Body of pancreas (tissue), 4 donors: ENCODE measurements around the gene KDM4B. TPM values are rescaled to one million over a fixed set of nuclear protein-coding genes. Genes with fewer than 3 reads are reported as not detected.

ENCODE experiments used
- ATAC-seq: fragments of 150-250 bp; one replicate; pipeline ENCODE4 v1.9.1; 2016
- DNase-seq, 4 donors: peaks; one replicate each; pipeline ENCODE4 v3.0.0-alpha.2; 2019
- H3K27ac ChIP-seq, 4 donors: fragments of 200-600 bp; sonication (generic); 1 replicate in 3 of 4; 2 replicates in 1 of 4; pipeline versions ENCODE4 v1.5.1 to v1.6.1; 2016 to 2019; ENCODE audit warnings: mild to moderate bottlenecking in 1 of 4, mixed read lengths in 1 of 4, moderate library complexity in 1 of 4
- H3K27me3 ChIP-seq, 2 donors: fragments of 200-600 bp; sonication (generic); one replicate each; pipeline ENCODE4 v1.6.0; 2016; ENCODE audit warnings: mild to moderate bottlenecking in 1 of 2
- H3K36me3 ChIP-seq, 2 donors: fragments of 200-600 bp; sonication (generic); replicated peaks in 1 of 2; 2 replicates each; pipeline ENCODE4 v1.5.1; 2016; ENCODE audit warnings: low read depth in 2 of 2; ENCODE audit not compliant: insufficient read depth in 1 of 2
- H3K4me1 ChIP-seq: fragments of 200-600 bp; sonication (generic); one replicate; pipeline ENCODE4 v1.6.0; 2016
- H3K4me3 ChIP-seq, 2 donors: fragments of 200-600 bp; sonication (generic); 1 replicate in 1 of 2; 2 replicates in 1 of 2; pipeline ENCODE4 v1.5.1; 2016 to 2019
- H3K9me3 ChIP-seq, 3 donors: fragments of 200-600 bp; sonication (generic); 1 replicate in 2 of 3; 2 replicates in 1 of 3; pipeline ENCODE4 v1.5.1; 2016
- POLR2A ChIP-seq, 3 donors: fragments of 450-650 bp; IDR thresholded peaks; one replicate each; pipeline ENCODE4 v1.6.1; 2016; ENCODE audit warnings: antibody characterized with exemption in 3 of 3, mild to moderate bottlenecking in 2 of 3
- WGBS, 2 donors: methylation state at CpG; one replicate each; pipeline ENCODE4 v1.1.5; 2017; 5-methylcytosine and 5-hydroxymethylcytosine counted together
- intact Hi-C: fragments of 100-400 bp; cut with DNase I; formaldehyde crosslinking; loops from one replicate; pipeline ENCODE4 v1.15.1; 2023
- total RNA-seq, 2 donors: library from RNA; depleted of rRNA; stranded (reverse); fragments of >200 nt; gene quantifications; one replicate each; pipeline ENCODE4 v1.1.0, GENCODE V29; 2016
- TF ChIP-seq, protein P1 (sequence below), 7 experiments: fragments of 450-650 bp in 4 of 7; fragments of 200-600 bp in 3 of 7; sonication (generic) in 3 of 7; IDR thresholded peaks; one replicate each; pipeline ENCODE4 v1.5.1; 2016 to 2019; ENCODE audit warnings: antibody characterized with exemption in 7 of 7

The KDM4B gene
- total RNA-seq, 2 donors from 2014 or later = 18.9 to 35.3 TPM

DNA sequence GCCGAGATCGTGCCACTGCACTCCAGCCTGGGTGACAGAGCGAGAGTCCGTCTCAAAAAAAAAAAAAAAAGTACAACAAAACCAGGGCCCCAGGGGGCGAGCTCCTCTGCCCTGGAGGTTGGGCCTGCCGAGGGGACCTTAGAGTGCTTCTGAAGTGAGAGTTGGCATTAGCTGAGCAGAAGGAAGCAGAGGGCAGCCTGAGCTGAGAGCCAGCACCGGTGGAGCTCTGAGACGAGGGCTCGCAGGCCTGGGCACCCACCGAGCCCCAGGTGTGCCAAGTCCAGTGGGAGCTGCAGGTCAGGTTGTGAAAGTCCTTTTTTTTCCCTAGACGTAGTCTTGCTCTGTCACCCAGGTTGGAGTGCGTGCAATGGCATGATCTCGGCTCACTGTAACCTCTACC, 46.0 kb downstream of the KDM4B start:
- H3K9me3 ChIP-seq = no peaks in the 10 kb centered on the region
- no peak overlapping the region for H3K27ac ChIP-seq
- DNase-seq (no peak), ATAC-seq (peak; percentile 34)
- peaks cover 5% of the 10 kb centered on the region for H3K4me1 ChIP-seq
- H3K36me3 ChIP-seq = no peaks in the 10 kb centered on the region
- H3K4me3 ChIP-seq = no peak overlapping the region
- TF ChIP-seq, protein P1, sequence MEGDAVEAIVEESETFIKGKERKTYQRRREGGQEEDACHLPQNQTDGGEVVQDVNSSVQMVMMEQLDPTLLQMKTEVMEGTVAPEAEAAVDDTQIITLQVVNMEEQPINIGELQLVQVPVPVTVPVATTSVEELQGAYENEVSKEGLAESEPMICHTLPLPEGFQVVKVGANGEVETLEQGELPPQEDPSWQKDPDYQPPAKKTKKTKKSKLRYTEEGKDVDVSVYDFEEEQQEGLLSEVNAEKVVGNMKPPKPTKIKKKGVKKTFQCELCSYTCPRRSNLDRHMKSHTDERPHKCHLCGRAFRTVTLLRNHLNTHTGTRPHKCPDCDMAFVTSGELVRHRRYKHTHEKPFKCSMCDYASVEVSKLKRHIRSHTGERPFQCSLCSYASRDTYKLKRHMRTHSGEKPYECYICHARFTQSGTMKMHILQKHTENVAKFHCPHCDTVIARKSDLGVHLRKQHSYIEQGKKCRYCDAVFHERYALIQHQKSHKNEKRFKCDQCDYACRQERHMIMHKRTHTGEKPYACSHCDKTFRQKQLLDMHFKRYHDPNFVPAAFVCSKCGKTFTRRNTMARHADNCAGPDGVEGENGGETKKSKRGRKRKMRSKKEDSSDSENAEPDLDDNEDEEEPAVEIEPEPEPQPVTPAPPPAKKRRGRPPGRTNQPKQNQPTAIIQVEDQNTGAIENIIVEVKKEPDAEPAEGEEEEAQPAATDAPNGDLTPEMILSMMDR (IDR thresholded peaks at IDR 0.05) = no peak
- no peak for TF ChIP-seq POLR2A (IDR thresholded peaks at IDR 0.05)
- WGBS, 2 donors = 92 to 95% methylated on average over 8 to 13 of the region's 13 CpGs
- intact Hi-C loops = no loop called here
- H3K27me3 ChIP-seq = no peaks in the 10 kb centered on the region

DNA sequence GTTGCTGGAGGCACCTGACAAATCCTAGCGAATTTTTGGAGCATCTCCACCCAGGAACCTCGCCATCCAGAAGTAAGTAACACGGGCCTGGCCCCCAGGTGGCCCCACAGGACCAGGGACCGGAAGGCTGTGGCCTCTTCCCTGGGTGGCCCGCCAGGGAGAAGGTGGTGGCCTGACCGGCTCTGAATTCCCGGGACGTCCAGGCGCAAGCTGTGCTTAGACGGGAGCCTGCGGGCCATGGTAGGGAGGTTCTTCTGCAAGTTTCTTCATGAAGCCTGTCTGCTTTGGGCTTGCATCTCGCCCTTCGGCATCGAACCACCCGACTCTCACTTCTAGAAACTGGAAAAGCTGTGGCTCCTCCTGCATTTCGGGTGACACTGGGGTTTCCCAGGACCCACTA, 47.4 kb downstream of the KDM4B start:
- intact Hi-C loops = no loop called here
- Histone ChIP-seq H3K9me3 (no peaks in the 10 kb centered on the region), H3K4me1 (peaks cover 5% of the 10 kb centered on the region), H3K4me3 (no peak overlapping the region), H3K36me3 (no peaks in the 10 kb centered on the region), H3K27ac (no peak overlapping the region), H3K27me3 (no peaks in the 10 kb centered on the region)
- DNase-seq (no peak), ATAC-seq (no peak)
- WGBS, 2 donors = 83 to 91% methylated on average over 10 to 16 of the region's 16 CpGs
- TF ChIP-seq, protein P1 (IDR thresholded peaks at IDR 0.05) = no peak
- TF ChIP-seq POLR2A (IDR thresholded peaks at IDR 0.05) = no peak

DNA sequence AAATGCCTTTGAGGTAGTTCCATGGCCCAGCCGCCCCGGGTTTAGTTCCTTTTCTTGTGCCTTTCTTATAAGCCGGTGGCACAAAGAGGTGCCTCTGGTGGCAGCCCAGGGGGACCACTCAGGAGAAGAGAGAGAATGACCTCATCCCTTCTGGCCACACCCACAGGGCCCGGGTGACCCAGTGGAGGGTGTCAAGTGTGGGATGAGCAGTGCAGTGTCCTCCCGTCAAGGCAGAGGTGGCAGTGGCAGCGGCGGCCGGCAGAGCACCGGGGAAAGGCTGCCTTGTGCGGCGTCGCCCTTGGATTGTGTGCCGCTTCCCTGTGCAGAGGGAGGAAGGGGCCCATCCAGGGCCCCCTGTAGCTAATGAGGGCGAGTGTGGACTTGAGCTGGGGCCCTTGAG, 47.9 kb downstream of the KDM4B start:
- TF ChIP-seq, protein P1 (IDR thresholded peaks at IDR 0.05) = no peak
- no peak for TF ChIP-seq POLR2A (IDR thresholded peaks at IDR 0.05)
- no peaks in the 10 kb centered on the region for H3K9me3 ChIP-seq
- H3K4me1 ChIP-seq = peaks cover 5% of the 10 kb centered on the region
- WGBS, 2 donors = 92 to 96% methylated on average over 4 to 14 of the region's 14 CpGs
- H3K27me3 ChIP-seq = no peaks in the 10 kb centered on the region
- H3K27ac ChIP-seq = no peak overlapping the region
- H3K4me3 ChIP-seq = no peak overlapping the region
- intact Hi-C loops = no loop called here
- no peaks in the 10 kb centered on the region for H3K36me3 ChIP-seq
- no peak for DNase-seq
- no peak for ATAC-seq

DNA sequence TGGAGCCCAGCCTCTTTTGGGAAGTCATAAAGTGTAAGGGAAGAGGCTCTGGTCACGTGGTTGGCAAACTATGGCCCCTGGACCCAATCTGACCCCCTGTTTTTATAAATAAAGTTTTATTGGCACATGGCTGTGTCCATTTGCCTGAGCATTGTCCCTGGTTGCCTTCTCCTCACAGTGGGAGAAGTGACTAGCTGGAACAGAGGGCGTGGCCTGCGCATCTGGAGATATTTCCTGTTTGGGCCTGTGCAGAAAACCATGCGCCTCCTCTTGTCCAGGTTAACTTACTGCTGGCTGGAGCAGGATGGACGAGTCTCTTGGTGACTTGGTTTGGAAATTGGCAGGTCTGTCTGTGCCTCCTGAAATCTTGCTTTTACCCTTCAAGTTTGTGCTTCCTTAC, 48.3 kb downstream of the KDM4B start:
- 96 to 97% methylated on average over 5 of the region's 5 CpGs for WGBS, 2 donors
- H3K9me3 ChIP-seq = no peaks in the 10 kb centered on the region
- ATAC-seq (no peak), DNase-seq (no peak)
- no peak overlapping the region for H3K4me3 ChIP-seq
- H3K27me3 ChIP-seq = no peaks in the 10 kb centered on the region
- H3K36me3 ChIP-seq = no peaks in the 10 kb centered on the region
- peaks cover 4% of the 10 kb centered on the region for H3K4me1 ChIP-seq
- TF ChIP-seq POLR2A (IDR thresholded peaks at IDR 0.05) = no peak
- TF ChIP-seq, protein P1 (IDR thresholded peaks at IDR 0.05) = no peak
- no peak overlapping the region for H3K27ac ChIP-seq
- intact Hi-C loops = no loop called here

DNA sequence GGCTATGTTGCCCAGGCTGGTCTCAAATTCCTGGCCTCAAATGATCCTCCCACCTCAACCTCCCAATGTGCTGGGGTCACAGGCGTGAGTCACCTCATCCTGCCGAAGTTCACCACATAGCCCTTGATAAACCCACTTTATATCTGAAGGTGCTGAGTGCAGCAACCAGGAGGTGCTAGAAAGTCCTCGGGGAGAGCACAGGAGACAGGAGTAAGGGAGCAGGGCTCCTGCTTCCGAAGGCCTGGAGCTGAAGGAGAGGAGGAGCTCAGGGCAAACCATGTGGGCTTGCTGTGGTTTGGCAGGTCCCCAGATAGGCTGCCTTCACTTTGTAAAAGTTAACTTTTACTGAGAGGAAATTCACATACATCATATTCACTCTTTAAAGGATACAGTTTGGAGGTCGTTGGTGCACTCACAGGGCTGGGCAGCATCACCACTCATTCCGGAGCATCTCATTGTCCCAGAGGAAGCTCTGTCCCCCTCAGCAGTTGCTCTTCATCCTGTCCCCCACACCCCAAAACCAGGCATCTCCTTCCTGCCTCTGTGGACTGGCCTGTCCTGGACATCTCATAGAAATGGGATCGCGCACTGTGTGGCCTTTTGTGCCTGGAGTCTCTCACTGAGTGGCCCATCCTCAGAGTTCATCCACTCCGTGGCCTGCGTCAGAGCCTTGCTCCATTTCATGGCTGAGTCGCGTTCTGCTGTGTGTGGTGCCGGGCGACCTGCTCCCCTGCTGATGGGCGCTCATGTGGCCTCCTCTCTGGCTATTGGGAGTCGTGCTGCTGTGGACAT, 49.5 kb downstream of the KDM4B start:
- intact Hi-C loops = no loop called here
- ATAC-seq (no peak), DNase-seq (no peak)
- no peaks in the 10 kb centered on the region for H3K9me3 ChIP-seq
- H3K27ac ChIP-seq = no peak overlapping the region
- H3K4me3 ChIP-seq = no peak overlapping the region
- TF ChIP-seq, protein P1 (IDR thresholded peaks at IDR 0.05) = no peak
- no peak for TF ChIP-seq POLR2A (IDR thresholded peaks at IDR 0.05)
- H3K4me1 ChIP-seq = no peaks in the 10 kb centered on the region
- 84 to 90% methylated on average over 15 to 16 of the region's 16 CpGs for WGBS, 2 donors
- no peaks in the 10 kb centered on the region for H3K27me3 ChIP-seq
- H3K36me3 ChIP-seq = no peaks in the 10 kb centered on the region
